ENCODE results near the gene ISYNA1. TPM values are rescaled to one million over a fixed set of nuclear protein-coding genes. Genes with fewer than 3 reads are reported as not detected.

Gene ISYNA1
- total and polyA plus RNA-seq, 10 of the 15 experiments (the other 5 are each of a cell fraction or from before 2014, with no cell fraction given): 1.9 to 37.0 (median 9.1) TPM

DNA sequence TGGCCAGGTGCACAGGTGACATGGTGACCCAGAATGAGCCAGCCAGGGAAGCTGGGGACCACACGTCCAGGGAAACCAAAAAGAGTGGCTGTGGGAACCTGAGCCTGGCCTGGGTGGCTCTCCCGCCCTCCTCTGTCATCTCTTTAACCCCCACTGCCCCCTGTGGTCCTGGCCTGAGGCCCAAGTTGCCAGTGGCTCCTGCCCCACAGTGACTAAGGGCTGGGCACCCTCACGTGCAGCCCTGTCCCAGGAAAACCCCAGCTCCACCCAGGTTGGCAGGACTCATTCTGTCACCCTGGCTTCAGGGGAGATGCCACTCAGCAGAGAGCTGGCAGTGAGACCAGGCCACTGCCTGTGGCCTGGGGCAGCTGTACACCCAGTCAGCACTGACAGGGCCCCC lies 30.6 kb upstream of the ISYNA1 start:
- Histone ChIP-seq H2AFZ (ENCODE audit: control insufficient read depth, low read depth, low read length) (no peak overlapping the region), H3K9ac (ENCODE audit: control insufficient read depth, insufficient read depth, low read length) (no peak overlapping the region), H3K36me3 (ENCODE audit: control insufficient read depth in 2 of 2, insufficient read depth in 2 of 2, low read length in 1 of 2) (peaks cover 5 to 41% of the 10 kb centered on the region in 2 experiments; a peak in 3 of 4 replicates), H3K4me1 (ENCODE audit: control insufficient read depth, insufficient read depth, low read length) (no peaks in the 10 kb centered on the region), H3K79me2 (ENCODE audit: control insufficient read depth, insufficient read depth, low read length) (no peaks in the 10 kb centered on the region; the same call in none of the 2 replicates), H3K27ac (ENCODE audit: control insufficient read depth, insufficient read depth) (no peak overlapping the region), H3K9me3 (replicated peaks; ENCODE audit: control insufficient read depth, insufficient read depth, low read length) (no peaks in the 10 kb centered on the region), H3K27me3 (replicated peaks in 1 of 2; ENCODE audit: control insufficient read depth in 2 of 2, insufficient read depth in 2 of 2, low read length in 1 of 2) (no peaks in the 10 kb centered on the region), H4K20me1 (ENCODE audit: control insufficient read depth, insufficient read depth) (peaks cover 5% of the 10 kb centered on the region; the same call in 1 of the 2 replicates), H3K4me2 (ENCODE audit: control insufficient read depth, insufficient read depth) (no peak overlapping the region), H3K4me3 (no peak overlapping the region)
- TF ChIP-seq MYC (IDR thresholded peaks at IDR 0.05; ENCODE audit: insufficient read depth, insufficient read length, insufficient replicate concordance, low read length, severe bottlenecking) (no peak), REST (IDR thresholded peaks at IDR 0.05; ENCODE audit: low read depth, low read length) (no peak), EZH2 (IDR thresholded peaks at IDR 0.05; ENCODE audit: borderline replicate concordance, control insufficient read depth, low read depth, low read length) (no peak), HDAC6 (IDR thresholded peaks at IDR 0.05; ENCODE audit: unreplicated experiment) (no peak), WRNIP1 (IDR thresholded peaks at IDR 0.05; ENCODE audit: borderline replicate concordance, low read depth, low read length) (no peak), SREBF1 (IDR thresholded peaks at IDR 0.05; ENCODE audit: low read length) (no peak), YY1 (IDR thresholded peaks at IDR 0.05; ENCODE audit: low read depth, low read length) (no peak), ATF7 (IDR thresholded peaks at IDR 0.05; ENCODE audit: low read depth) (no peak), HCFC1 (IDR thresholded peaks at IDR 0.05; ENCODE audit: low read length) (no peak), TCF3 (IDR thresholded peaks at IDR 0.05; ENCODE audit: borderline replicate concordance, insufficient read depth, low read depth, low read length) (no peak), RCOR1 (conservative IDR thresholded peaks at IDR 0.05; ENCODE audit: low read depth, low read length) (no peak), IKZF1 (conservative IDR thresholded peaks at IDR 0.05) (no peak), CHD2 (IDR thresholded peaks at IDR 0.05; ENCODE audit: borderline replicate concordance, low read depth, low read length) (no peak)
- TF ChIP-seq, protein P1, sequence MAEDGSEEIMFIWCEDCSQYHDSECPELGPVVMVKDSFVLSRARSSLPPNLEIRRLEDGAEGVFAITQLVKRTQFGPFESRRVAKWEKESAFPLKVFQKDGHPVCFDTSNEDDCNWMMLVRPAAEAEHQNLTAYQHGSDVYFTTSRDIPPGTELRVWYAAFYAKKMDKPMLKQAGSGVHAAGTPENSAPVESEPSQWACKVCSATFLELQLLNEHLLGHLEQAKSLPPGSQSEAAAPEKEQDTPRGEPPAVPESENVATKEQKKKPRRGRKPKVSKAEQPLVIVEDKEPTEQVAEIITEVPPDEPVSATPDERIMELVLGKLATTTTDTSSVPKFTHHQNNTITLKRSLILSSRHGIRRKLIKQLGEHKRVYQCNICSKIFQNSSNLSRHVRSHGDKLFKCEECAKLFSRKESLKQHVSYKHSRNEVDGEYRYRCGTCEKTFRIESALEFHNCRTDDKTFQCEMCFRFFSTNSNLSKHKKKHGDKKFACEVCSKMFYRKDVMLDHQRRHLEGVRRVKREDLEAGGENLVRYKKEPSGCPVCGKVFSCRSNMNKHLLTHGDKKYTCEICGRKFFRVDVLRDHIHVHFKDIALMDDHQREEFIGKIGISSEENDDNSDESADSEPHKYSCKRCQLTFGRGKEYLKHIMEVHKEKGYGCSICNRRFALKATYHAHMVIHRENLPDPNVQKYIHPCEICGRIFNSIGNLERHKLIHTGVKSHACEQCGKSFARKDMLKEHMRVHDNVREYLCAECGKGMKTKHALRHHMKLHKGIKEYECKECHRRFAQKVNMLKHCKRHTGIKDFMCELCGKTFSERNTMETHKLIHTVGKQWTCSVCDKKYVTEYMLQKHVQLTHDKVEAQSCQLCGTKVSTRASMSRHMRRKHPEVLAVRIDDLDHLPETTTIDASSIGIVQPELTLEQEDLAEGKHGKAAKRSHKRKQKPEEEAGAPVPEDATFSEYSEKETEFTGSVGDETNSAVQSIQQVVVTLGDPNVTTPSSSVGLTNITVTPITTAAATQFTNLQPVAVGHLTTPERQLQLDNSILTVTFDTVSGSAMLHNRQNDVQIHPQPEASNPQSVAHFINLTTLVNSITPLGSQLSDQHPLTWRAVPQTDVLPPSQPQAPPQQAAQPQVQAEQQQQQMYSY (CRISPR knock-in tag; IDR thresholded peaks at IDR 0.05): no peak
- ATAC-seq: no peak
- no peak for DNase-seq (ENCODE audit: low read depth, low spot score)
- no peak for FAIRE-seq
- RAD21 ChIA-PET (ENCODE audit: unreplicated experiment): interaction anchor here (1.3 kb wide), 1 partner anchor 208 kb away, joined by 3 read pairs; no protein-coding TSS in a partner anchor
- CTCF ChIA-PET: interaction anchor here (0.6 to 2.5 kb wide), 5 partner anchors 10 to 121 kb away, joined by 3 to 10 read pairs (median 4); no protein-coding TSS in a partner anchor
- in situ Hi-C loops (cut with MboI) (loop anchor here (25.0 kb wide), 1 partner anchor 394 kb away; no protein-coding TSS in a partner anchor), intact Hi-C loops (cut with micrococcal nuclease; ENCODE audit: unreplicated experiment) (no loop called here)
- WGBS (ENCODE audit: insufficient coverage, insufficient replicate concordance, low lambda C conversion rate, missing lambda C conversion rate): 52% methylated on average over 3 of the region's 3 CpGs
- POLR2A ChIA-PET: no interaction called here
- SMC1A ChIA-PET (ENCODE audit: uncharacterized antibody, unreplicated experiment): no interaction called here
- no TSS peak for BruUV-seq (replicated peaks)
